KBM-7 (cell line): ENCODE data around the gene PHLDB2.

Experiments used
- DNase-seq: peaks from one replicate; pipeline ENCODE4 v3.0.0-alpha.2; 2015
- in situ Hi-C: fragments of 300-500 bp; cut with MboI; formaldehyde crosslinking; loops from 2 replicates; pipeline ENCODE4 v1.14.3; 2020; ENCODE audit warnings: low sequenced_read_pairs, low pct_unique_long_range_greater_than_20kb, mixed read lengths

PHLDB2 gene

DNA sequence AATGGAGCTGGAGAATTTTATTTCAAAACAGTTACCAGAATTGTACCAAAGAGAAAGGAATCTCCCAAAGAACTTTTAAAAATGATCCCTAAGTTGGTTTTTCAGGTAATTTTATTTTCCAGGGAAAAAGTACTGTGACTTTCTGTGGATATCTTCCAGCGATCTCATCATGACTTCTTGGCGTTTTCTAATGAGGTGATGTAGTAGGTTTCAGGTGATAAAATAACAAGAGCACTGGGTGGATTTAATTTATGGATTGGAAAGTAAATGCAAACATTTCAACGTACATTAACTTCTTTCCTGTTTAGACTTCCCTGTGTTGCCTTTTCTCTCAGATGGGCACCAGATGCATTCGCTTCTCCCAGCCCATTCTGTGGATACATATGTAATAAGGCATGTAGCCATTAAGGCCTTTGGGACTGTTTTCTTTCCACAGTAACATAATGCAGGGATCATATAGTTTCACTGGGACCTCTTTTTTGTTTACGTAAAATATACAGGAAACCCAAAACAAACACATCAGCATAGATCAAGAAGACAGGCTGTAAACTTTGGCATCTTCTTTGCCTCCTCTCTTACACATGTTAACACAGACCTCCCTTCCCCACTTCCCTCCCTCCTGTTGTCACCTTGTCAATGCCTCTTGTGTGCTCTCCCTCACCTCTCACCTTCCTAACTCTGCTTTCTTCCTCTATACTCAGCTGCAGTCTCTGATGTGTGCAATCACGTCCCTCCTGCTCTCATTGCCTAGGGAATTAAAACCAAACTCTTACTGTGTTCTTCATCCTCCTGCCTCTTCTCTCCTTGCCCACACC is 13.0 kb downstream of the PHLDB2 start:
- DNase-seq = no peak
- in situ Hi-C loops = no loop called here

GRCh38 chr3:111872979-111873378 is 13.9 kb downstream of the PHLDB2 start:
- no peak for DNase-seq
- in situ Hi-C loops = no loop called here

- in situ Hi-C loops = no loop called here
- DNase-seq = no peak
Observed at GRCh38 chr3:111874177-111874820, 15.2 kb downstream of the PHLDB2 start.

GRCh38 chr3:111881480-111881879 is 22.4 kb downstream of the PHLDB2 start:
- in situ Hi-C loops = no loop called here
- no peak for DNase-seq

DNA sequence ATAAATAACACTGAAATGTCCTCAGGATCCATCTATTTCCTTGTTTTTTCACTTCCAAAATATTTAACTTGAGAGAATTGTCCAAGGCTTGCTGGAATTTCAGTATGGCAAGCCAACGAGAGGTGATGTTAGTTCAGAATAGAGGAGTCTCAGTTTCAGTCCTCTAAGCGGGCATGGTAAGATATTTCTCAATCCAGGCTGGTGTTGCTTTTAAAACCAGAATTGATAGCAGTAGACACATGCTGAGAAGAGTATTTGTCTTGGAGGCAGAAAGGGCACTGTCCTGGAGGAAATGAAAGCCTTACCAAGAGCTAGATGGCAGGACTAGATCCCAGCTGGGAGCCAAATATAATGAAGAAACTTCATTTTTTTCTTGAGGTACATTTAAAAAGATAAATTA is 23.1 kb downstream of the PHLDB2 start:
- no peak for DNase-seq
- in situ Hi-C loops = no loop called here

GRCh38 chr3:111882799-111883198 is 23.7 kb downstream of the PHLDB2 start:
- DNase-seq = no peak
- in situ Hi-C loops = no loop called here

DNA sequence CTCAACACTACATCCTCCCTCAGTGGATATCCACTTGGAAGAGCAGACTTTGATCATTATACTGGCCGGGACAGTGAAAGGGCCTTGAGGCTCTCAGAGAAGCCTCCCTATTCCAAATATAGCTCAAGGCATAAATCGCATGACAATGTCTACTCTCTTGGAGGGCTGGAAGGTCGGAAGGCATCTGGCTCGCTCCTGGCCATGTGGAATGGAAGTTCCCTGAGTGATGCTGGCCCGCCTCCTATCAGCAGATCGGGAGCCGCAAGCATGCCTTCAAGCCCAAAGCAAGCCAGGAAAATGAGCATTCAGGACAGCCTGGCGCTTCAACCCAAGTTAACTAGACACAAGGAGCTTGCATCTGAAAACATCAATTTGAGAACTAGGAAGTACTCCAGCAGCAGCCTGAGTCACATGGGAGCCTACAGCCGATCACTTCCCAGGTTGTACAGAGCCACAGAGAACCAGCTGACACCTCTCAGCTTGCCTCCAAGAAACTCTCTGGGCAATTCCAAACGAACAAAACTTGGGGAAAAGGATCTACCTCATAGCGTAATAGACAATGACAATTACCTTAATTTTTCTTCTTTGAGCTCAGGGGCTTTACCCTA is 25.4 kb downstream of the PHLDB2 start:
- in situ Hi-C loops = no loop called here
- DNase-seq = no peak

GRCh38 chr3:111885578-111885977 is 26.5 kb downstream of the PHLDB2 start:
- in situ Hi-C loops = no loop called here
- DNase-seq = no peak

GRCh38 chr3:111890051-111890580 is 31.1 kb downstream of the PHLDB2 start:
- in situ Hi-C loops = no loop called here
- DNase-seq = no peak

GRCh38 chr3:111892070-111892469 is 33.0 kb downstream of the PHLDB2 start:
- in situ Hi-C loops = no loop called here
- no peak for DNase-seq

DNA sequence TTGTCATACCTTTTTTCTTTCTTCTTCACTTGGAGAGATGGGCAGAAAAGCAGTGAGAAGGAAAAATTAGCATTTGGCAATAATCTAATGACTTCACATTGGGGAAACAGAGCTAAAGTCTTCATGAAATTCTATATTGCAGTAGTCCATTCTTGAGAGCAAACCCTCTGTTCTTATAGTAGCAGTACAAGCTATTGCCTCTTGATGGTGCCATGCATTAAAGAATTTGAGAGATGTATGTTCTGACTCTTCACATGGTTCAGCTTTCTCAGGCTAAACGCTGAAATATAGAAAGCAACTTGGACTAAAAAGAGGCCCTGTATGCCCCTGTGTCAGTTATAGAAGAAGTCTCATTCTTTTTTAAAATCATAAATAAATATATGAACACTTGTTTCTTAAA is 36.0 kb downstream of the PHLDB2 start:
- in situ Hi-C loops = no loop called here

DNA sequence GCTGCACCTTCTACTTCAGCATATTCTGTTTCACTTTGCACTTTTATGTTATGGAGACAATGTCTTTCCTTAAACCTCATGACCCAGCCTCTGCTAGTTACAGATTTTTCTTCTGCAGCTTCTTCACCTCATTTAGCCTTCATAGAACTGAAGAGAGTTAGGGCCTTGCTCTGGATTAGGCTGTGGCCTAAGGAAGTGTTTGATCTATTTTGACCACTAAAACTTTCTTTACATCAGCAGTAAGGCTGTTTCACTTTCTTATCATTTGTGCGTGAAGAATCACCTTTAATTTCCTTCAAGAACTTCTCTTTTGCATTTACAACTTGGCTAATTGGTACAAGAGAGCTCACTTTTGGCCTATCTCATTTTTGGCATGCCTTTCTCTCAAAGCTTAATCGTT is 40.9 kb downstream of the PHLDB2 start:
- in situ Hi-C loops = no loop called here
- DNase-seq = no peak

More for the DNA sequence above, 36.0 kb downstream of the PHLDB2 start:
- DNase-seq = peak; percentile 5

GRCh38 chr3:111901637-111902036 is 42.6 kb downstream of the PHLDB2 start:
- no peak for DNase-seq
- in situ Hi-C loops = no loop called here

DNA sequence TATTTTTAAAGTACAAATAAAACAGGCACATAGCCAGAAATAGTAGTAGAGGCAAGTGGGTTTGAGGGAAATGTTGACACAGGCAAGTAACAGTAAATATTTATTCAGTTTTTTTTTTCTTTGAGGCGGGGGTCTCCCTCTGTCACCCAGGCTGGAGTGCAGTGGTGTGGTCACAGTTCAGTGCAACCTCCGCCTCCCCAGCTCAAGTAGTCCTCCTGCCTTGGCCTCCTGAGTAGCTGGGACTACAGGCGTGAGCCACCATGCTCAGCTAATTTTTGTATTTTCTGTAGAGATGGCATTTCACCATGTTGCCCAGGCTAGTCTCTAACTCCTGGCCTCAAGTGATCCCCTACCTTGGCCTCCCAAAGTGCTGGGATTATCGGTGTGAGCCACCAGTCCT is 43.5 kb downstream of the PHLDB2 start:
- in situ Hi-C loops = no loop called here
- DNase-seq = no peak

- no peak for DNase-seq
- in situ Hi-C loops = no loop called here
Observed at GRCh38 chr3:111903067-111903511, 44.0 kb downstream of the PHLDB2 start.

- in situ Hi-C loops = no loop called here
- no peak for DNase-seq
Observed at GRCh38 chr3:111904376-111905241, 45.5 kb downstream of the PHLDB2 start.

GRCh38 chr3:111906656-111907055 is 47.6 kb downstream of the PHLDB2 start:
- DNase-seq = peak; percentile 4
- in situ Hi-C loops = no loop called here

DNA sequence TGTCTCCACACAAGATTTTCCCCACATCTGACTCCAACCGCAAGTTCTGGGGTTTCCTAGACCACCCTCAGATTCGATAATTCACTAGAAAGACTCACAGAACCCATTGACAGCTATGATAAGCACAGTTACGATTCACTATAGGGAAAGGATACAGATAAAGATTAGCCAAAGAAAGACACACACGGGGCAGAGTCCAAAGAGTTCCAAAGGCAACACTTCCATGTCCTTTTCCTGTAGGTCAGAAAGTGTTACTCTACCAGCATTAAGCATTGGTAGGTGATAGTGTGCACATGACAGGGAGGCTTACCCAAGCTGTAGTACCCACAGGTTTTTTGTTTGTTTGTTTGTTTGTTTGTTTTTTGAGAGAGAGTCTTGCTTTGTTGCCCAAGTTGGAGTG is 48.1 kb downstream of the PHLDB2 start:
- DNase-seq = no peak
- in situ Hi-C loops = no loop called here

GRCh38 chr3:111910806-111911205 is 51.7 kb downstream of the PHLDB2 start:
- in situ Hi-C loops = no loop called here
- no peak for DNase-seq
